ENCODE measurements around the gene DCC.

DNA sequence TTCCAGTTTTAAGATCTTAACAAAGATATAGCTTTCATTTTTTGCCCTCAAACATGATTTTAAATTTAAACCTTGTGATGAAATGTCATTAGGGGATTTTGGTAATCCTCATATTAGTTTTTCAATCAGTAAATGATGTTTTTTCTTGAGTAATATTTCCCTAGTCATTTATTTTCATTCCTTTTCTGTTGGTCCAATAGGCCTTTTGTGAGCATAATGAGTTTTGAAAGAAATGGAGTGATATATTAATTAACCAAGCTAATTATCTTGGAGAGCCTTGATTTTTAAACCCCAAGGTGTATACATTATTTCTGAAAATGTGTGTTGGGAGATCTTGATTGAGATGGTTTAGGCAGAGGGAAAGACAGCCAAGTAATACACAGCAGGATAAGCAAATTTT lies 46.3 kb downstream of the DCC start:
- TF ChIP-seq CTCF (IDR thresholded peaks at IDR 0.05), result no peak
- TF ChIP-seq POLR2A (IDR thresholded peaks at IDR 0.05), result no peak
